Cardiac ventricle fibroblast (primary cell): Measurements from ENCODE around the gene HPS4. TPM values are rescaled to one million over a fixed set of nuclear protein-coding genes. Genes with fewer than 3 reads are reported as not detected.

Experiments
- total RNA-seq: library from RNA; depleted of rRNA; stranded (reverse); fragments of >200 nt; gene quantifications from 2 replicates; pipeline ENCODE4 v1.2.3, GENCODE V29; 2015

The HPS4 gene
- total RNA-seq: 17.1 and 24.1 TPM in 2 replicates

GRCh38 chr22:26483439-26484359 lies at the start of gene HPS4, which contains the start of gene SRRD:
TSS of gene HPS4 (minus strand) at chr22:26483783. CDS start at chr22:26481762, 2,021 bp downstream.
TSS of gene SRRD (plus strand) at chr22:26483877. CDS start at chr22:26483891, 14 bp downstream.

GRCh38 chr22:26512149-26512793 lies 28.7 kb upstream of the HPS4 start, which contains the start of gene TFIP11:
TSS of gene TFIP11 (minus strand) at chr22:26512473. CDS start at chr22:26510272, 2,201 bp downstream.

GRCh38 chr22:26428515-26429457 lies 54.8 kb downstream of the HPS4 start, which contains the start of gene ASPHD2:
TSS of gene ASPHD2 (plus strand) at chr22:26429260. CDS start at chr22:26433616, 4,356 bp downstream.

Other genes starting within 250 kb of the HPS4 start
- 1.2 and 2.9 TPM in 2 replicates for gene ASPHD2, start 54.5 kb downstream of the HPS4 start, total RNA-seq
- gene SRRD, start 94 bp upstream of the HPS4 start, total RNA-seq: 11.0 and 12.3 TPM in 2 replicates
- gene TFIP11, start 28.7 kb upstream of the HPS4 start, total RNA-seq: 16.2 and 18.7 TPM in 2 replicates
- 20.3 and 21.0 TPM in 2 replicates for gene TPST2, start 106.3 kb upstream of the HPS4 start, total RNA-seq
- not detected in 2 replicates for gene CRYBB1, start 134.2 kb upstream of the HPS4 start, total RNA-seq
- not detected in 2 replicates for gene CRYBA4, start 138.2 kb upstream of the HPS4 start, total RNA-seq
- 0.06 and 0.10 TPM in 2 replicates for gene MIAT, start 173.8 kb upstream of the HPS4 start, total RNA-seq